Gastroesophageal sphincter (tissue), 4 donors: ENCODE measurements around the gene NOTUM. TPM values are rescaled to one million over a fixed set of nuclear protein-coding genes. Genes with fewer than 3 reads are reported as not detected.

Experiments
- ATAC-seq: fragments of 150-250 bp; one replicate; pipeline ENCODE4 v1.9.1; 2016; ENCODE audit warnings: mild to moderate bottlenecking, moderate library complexity
- H3K27ac ChIP-seq, 4 donors: fragments of 200-600 bp; sonication (generic) in 3 of 4; 1 replicate in 3 of 4; 2 replicates in 1 of 4; pipeline ENCODE4 v1.5.1; 2016 to 2019
- H3K27me3 ChIP-seq: fragments of 200-600 bp; sonication (generic); one replicate; pipeline ENCODE4 v1.5.1; 2019
- H3K36me3 ChIP-seq, 2 donors: fragments of 200-600 bp; sonication (generic); one replicate each; pipeline ENCODE4 v1.5.1; 2019; ENCODE audit warnings: control low read depth in 1 of 2
- H3K4me1 ChIP-seq, 3 donors: fragments of 200-600 bp; sonication (generic); 1 replicate in 2 of 3; 2 replicates in 1 of 3; pipeline ENCODE4 v1.5.1; 2016 to 2019; ENCODE audit warnings: control low read depth in 2 of 3
- H3K4me3 ChIP-seq, 2 donors: fragments of 200-600 bp; sonication (generic); one replicate each; pipeline ENCODE4 v1.5.1; 2019; ENCODE audit warnings: mild to moderate bottlenecking in 1 of 2, moderate library complexity in 1 of 2
- H3K9me3 ChIP-seq, 3 donors: fragments of 200-600 bp; sonication (generic); one replicate each; pipeline ENCODE4 v1.5.1; 2017 to 2019; ENCODE audit warnings: control low read depth in 2 of 3
- EP300 ChIP-seq: sonication (generic); formaldehyde crosslinking; IDR thresholded peaks from one replicate; pipeline ENCODE4 v1.6.1; 2017; ENCODE audit warnings: antibody characterized with exemption, mild to moderate bottlenecking
- POLR2A ChIP-seq, 2 donors: fragments of 450-650 bp; IDR thresholded peaks; one replicate each; pipeline ENCODE4 v1.6.1; 2017; ENCODE audit warnings: antibody characterized with exemption in 2 of 2, mild to moderate bottlenecking in 2 of 2, moderate library complexity in 1 of 2
- POLR2AphosphoS5 ChIP-seq: sonication (generic); formaldehyde crosslinking; IDR thresholded peaks from one replicate; pipeline ENCODE4 v1.6.1; 2017; ENCODE audit warnings: antibody characterized with exemption
- WGBS, 2 donors: methylation state at CpG; one replicate each; pipeline ENCODE4 v1.1.5; 2018; ENCODE audit warnings: low coverage in 1 of 2; 5-methylcytosine and 5-hydroxymethylcytosine counted together
- total RNA-seq, 4 donors: library from RNA; depleted of rRNA; stranded (reverse); fragments of >200 nt; gene quantifications; one replicate each; pipeline ENCODE4 v1.1.0, GENCODE V29; 2016
- TF ChIP-seq, protein P1 (sequence below), 4 experiments: fragments of 200-600 bp in 2 of 4; fragments of 450-650 bp in 2 of 4; sonication (generic) in 1 of 4; IDR thresholded peaks; one replicate each; pipeline ENCODE4 v1.5.1; 2017 to 2019; ENCODE audit warnings: antibody characterized with exemption in 4 of 4, mild to moderate bottlenecking in 2 of 4, moderate library complexity in 2 of 4

Gene NOTUM
- total RNA-seq, 4 donors from 2014 or later = 0.22 TPM; not detected in 3

DNA sequence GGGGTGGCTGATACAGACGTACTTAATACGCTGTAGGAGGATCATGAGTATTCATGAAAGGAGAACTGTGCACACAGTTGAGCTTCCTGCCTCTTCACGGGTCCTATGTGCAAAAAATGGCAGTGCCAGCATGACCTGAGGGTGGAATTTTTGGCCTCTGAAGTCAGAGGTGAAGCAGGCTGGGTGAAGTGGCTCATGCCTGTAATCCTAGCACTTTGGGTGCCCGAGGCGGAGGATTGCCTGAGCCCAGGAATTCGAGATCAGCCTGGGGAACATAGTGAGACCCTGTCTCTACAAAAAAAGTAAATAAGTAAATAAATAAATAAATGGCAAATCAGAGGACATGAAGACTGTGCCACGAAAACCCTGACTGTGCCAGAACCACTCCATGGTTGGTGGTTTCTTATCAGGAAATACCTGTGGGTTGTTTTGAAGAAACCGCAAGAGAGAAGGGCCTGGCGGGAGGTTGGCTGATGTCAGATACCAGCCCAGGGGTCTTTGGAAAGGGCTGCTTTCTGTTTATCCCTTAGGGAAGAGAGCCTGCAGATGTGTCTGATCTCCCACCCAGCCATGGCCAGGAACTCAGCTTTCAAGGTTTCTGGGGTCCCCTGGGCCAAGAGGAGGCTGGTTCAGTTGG is 19.8 kb upstream of the NOTUM start:
- ATAC-seq = no peak
- no peak overlapping the region for H3K4me3 ChIP-seq
- no peaks in the 10 kb centered on the region for H3K9me3 ChIP-seq
- peaks cover 0 to 64% of the 10 kb centered on the region in 2 donors for H3K36me3 ChIP-seq
- WGBS, 2 donors = 77 to 86% methylated on average over 3 to 7 of the region's 9 CpGs
- no peak overlapping the region for H3K27ac ChIP-seq
- TF ChIP-seq, protein P1, sequence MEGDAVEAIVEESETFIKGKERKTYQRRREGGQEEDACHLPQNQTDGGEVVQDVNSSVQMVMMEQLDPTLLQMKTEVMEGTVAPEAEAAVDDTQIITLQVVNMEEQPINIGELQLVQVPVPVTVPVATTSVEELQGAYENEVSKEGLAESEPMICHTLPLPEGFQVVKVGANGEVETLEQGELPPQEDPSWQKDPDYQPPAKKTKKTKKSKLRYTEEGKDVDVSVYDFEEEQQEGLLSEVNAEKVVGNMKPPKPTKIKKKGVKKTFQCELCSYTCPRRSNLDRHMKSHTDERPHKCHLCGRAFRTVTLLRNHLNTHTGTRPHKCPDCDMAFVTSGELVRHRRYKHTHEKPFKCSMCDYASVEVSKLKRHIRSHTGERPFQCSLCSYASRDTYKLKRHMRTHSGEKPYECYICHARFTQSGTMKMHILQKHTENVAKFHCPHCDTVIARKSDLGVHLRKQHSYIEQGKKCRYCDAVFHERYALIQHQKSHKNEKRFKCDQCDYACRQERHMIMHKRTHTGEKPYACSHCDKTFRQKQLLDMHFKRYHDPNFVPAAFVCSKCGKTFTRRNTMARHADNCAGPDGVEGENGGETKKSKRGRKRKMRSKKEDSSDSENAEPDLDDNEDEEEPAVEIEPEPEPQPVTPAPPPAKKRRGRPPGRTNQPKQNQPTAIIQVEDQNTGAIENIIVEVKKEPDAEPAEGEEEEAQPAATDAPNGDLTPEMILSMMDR (IDR thresholded peaks at IDR 0.05) = no peak
- TF ChIP-seq EP300 = no peak
- no peak for TF ChIP-seq POLR2A (IDR thresholded peaks at IDR 0.05)
- no peak for TF ChIP-seq POLR2AphosphoS5
- H3K4me1 ChIP-seq = peaks cover 0 to 22% (median 7%) of the 10 kb centered on the region in 3 donors
- H3K27me3 ChIP-seq = no peaks in the 10 kb centered on the region

DNA sequence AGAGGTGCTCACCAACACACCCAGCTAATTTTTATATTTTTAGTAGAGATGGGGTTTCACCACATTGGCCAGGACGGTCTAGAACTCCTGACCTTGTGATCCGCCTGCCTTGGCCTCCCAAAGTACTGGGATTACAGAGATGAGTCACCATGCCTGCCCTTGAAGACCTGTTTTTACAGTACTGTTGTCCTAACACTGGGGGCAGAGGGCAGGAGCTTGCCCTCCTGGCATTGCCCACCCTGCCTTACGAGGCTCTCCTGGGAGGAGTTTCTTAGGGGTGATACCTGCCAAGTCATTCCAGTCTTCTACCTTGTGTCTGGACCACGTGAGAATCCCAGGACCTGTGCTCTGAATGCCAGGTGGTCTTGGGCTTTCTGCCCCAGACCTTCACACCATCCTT is 19.1 kb upstream of the NOTUM start:
- WGBS, 2 donors = 100% methylated on average over 1 of the region's 4 CpGs; no CpG with 5 or more reads in 1 of the 2 donors
- H3K4me1 ChIP-seq = peaks cover 0 to 22% (median 7%) of the 10 kb centered on the region in 3 donors
- no peaks in the 10 kb centered on the region for H3K27me3 ChIP-seq
- H3K27ac ChIP-seq = no peak overlapping the region
- no peak for TF ChIP-seq POLR2AphosphoS5
- TF ChIP-seq, protein P1 (IDR thresholded peaks at IDR 0.05) = no peak
- no peak for TF ChIP-seq POLR2A (IDR thresholded peaks at IDR 0.05)
- TF ChIP-seq EP300 = no peak
- no peak overlapping the region for H3K4me3 ChIP-seq
- no peaks in the 10 kb centered on the region for H3K9me3 ChIP-seq
- no peak for ATAC-seq
- peaks cover 0 to 57% of the 10 kb centered on the region in 2 donors for H3K36me3 ChIP-seq

DNA sequence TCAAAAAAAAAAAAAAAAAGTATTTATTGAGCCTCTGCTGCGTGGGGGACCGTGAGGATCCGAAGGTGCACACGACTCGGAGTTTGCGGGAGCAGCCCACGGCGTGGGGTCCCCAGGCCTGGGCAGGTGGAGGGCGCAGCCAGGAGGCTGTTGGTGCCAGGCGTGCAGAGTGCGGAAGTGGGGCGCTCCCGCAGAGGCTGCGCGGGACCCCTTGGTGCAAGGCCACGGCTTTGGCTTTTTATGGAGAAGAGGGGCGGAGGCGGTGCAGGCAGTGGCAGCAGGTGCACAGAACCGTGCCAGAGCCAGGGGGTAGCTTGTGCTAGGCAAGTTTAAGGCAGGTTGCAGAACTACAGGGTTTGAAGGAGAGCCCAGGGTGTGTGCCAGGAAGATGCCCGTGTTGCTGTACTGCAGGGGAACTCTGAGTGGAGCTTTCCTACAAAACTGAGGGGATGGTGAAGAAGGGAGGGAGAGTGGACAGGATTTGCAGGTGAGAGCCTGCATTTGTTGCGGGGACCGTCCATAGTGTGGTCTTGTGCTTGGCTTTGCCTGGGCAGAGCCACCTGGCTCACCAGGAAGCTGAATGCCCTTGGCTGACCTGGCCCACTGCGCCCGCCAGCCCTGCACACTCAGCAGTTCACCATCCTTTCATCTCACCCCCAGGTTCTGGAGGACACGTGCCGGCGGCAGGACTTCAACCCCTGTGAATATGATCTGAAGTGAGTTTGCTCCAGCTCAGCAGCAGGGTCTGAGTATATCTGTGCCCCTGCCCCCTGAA is 17.7 kb upstream of the NOTUM start:
- Histone ChIP-seq H3K36me3 (peaks cover 0 to 43% of the 10 kb centered on the region in 2 donors), H3K27me3 (peaks cover 7% of the 10 kb centered on the region), H3K27ac (peak overlapping the region in 1 of 4 donors; percentile 95), H3K4me3 (peak overlapping the region in 1 of 2 donors; percentile 94), H3K4me1 (peaks cover 0 to 22% (median 7%) of the 10 kb centered on the region in 3 donors), H3K9me3 (no peaks in the 10 kb centered on the region)
- no peak for ATAC-seq
- WGBS, 2 donors = 81 to 90% methylated on average over 9 to 13 of the region's 27 CpGs
- TF ChIP-seq, protein P1 (IDR thresholded peaks at IDR 0.05) = no peak
- TF ChIP-seq POLR2A (IDR thresholded peaks at IDR 0.05) (no peak), EP300 (no peak), POLR2AphosphoS5 (no peak)

GRCh38 chr17:81977211-81977808 is 16.3 kb upstream of the NOTUM start, which contains the start of gene ASPSCR1:
ASPSCR1 (plus strand) TSS chr17:81977629; CDS start chr17:81977647, 18 bp downstream.
- Histone ChIP-seq H3K9me3 (no peaks in the 10 kb centered on the region), H3K4me1 (peaks cover 0 to 22% (median 7%) of the 10 kb centered on the region in 3 donors), H3K27ac (peak within 1 kb of the TSS; percentile 34 to 95 (median 92)), H3K36me3 (peaks cover 0 to 32% of the 10 kb centered on the region in 2 donors), H3K4me3 (peak within 1 kb of the TSS; percentile 57 to 94), H3K27me3 (peaks cover 18% of the 10 kb centered on the region)
- WGBS, 2 donors = no CpG with 5 or more reads among the region's 76 CpGs
- TF ChIP-seq, protein P1 (IDR thresholded peaks at IDR 0.05) = peak in 1 of 4 experiments; percentile 5
- TF ChIP-seq POLR2A (IDR thresholded peaks at IDR 0.05) (peak; percentile 67 to 89), EP300 (no peak)
- peak; percentile 97 for ATAC-seq
